Fibroblast of skin of left biceps (primary cell): Measurements from ENCODE around the gene H2BW1.
"Not testable (repeated sequence)": the region's sequence is repeated elsewhere in the genome, so short reads cannot be mapped to it uniquely, and the experiment has no call there.

Source experiments
- DNase-seq, 2 experiments: peaks; one replicate each; pipeline ENCODE4 v3.0.0-alpha.2; 2013; ENCODE audit warnings: low read depth in 2 of 2

The H2BW1 gene

GRCh38 chrX:104013606-104014005 is at the start of gene H2BW1:
TSS of gene H2BW1 (minus strand) at chrX:104013708. CDS start at chrX:104013576, 132 bp downstream.
- DNase-seq = no peak

DNA sequence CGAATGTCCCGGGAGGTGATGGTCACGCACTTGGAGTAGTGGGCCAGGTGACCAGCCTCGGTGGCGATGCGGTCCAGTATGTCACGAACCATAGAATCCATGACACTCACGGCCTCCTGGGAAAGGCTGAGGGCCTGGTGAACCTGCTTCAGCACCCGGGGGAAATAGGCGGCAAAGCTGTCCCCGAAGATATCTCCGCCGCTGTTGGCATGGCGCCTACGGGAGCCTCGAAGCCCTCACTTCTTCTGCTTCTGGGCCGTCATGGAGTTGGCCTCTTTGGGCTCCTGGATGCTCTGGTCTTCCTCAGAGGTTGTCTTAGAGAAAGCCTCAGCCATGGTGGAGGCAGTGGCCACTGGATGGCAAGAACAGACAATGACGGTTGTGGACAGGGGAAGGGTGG is 49.1 kb upstream of the H2BW1 start:
- DNase-seq = not testable (repeated sequence)

DNA sequence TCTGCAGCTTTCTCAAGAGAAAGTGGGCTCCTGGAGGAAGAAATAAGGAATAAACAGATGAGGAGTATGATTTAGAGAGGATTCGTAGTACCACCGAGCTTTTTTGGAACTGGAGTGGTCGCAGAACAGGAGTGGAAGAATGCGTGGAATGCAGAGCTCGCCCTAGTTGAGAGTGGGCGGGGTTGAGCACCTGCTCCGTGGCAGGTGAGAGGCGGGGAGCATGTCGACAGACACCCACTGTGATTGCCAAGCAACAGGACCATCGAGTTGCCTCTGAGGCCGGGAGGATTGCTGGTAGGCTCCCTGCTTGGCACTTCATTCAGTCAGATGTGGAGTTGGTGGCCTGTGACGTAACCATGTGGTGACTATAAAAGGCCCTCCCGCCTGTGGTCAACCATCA is 41.4 kb upstream of the H2BW1 start:
- DNase-seq = not testable (repeated sequence)

- DNase-seq = no peak
These were observed 33.7 kb upstream of the H2BW1 start for GRCh38 chrX:104047171-104047570.

GRCh38 chrX:104045642-104046041 is 32.1 kb upstream of the H2BW1 start:
- DNase-seq = no peak

GRCh38 chrX:104041003-104041402 is 27.5 kb upstream of the H2BW1 start:
- DNase-seq = no peak

GRCh38 chrX:104039689-104040505 is 26.4 kb upstream of the H2BW1 start, which contains the start of gene H2BW2:
TSS of gene H2BW2 (plus strand) at chrX:104039956. CDS start at chrX:104039995, 39 bp downstream.
- no peak for DNase-seq

DNA sequence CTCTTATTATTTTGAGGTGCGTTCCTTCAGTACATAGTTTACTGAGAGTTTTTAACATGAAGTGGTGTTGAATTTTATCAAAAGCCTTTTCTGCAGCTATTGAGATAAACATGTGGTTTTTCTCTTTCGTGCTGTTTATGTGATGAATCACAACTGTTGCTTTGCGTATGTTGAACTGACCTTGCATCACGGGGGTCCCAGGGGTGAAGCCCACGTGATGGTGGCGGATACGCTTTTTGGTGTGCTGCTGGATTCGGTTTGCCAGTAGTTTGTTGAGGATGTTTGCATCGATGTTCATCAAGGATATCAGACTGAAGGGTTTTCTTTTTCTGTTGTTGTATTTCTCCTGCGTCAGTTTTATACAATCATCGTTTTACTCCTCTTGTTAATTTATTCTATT is 4.6 kb upstream of the H2BW1 start:
- DNase-seq = no peak

DNA sequence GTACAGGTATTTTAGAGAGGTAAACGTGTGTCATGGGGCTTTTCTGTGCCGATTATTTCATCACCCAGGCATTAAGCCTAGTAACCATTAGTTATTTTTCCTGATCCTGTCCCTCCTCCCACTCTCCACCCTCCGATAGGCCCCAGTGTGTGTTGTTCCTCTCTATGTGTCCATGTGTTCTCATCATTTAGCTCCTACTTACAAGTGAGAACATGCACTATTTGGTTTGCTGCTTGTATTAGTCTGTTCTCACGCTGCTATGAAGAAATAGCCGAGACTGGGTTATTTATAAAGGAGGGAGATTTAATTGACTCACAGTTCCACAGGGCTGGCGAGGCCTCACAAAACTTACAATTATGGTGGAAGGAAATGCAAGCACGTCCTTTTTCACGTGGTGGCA is 2.1 kb upstream of the H2BW1 start:
- not testable (repeated sequence) for DNase-seq

DNA sequence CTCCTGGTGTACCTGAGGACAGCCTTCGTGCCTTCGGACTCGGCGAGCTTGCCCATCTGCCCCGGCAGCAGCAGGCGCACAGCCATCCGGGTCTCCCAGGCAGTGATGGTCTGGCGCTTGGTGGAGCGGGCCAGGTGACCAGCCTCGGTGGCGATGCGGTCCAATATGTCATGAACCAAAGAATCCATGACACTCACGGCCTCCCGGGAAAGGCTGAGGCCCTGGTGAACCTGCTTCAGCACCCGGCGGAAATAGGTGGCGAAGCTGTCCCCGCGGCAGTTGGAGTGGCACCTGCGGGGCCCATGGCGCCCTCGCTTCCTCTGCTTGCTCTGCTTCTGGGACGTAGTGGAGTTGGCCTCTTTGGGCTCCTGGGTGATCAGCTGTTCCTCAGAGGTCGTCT is 350 bp downstream of the H2BW1 start:
- no peak for DNase-seq

GRCh38 chrX:104008831-104009230 is 4.7 kb downstream of the H2BW1 start:
- DNase-seq = no peak

GRCh38 chrX:103999234-103999633 is 14.3 kb downstream of the H2BW1 start:
- no peak for DNase-seq

GRCh38 chrX:103983508-103983907 is 30.0 kb downstream of the H2BW1 start:
- DNase-seq = not testable (repeated sequence)

- DNase-seq = not testable (repeated sequence)
These were observed 50.9 kb downstream of the H2BW1 start, which contains the start of gene TMSB15B for GRCh38 chrX:103962411-103963278. TSS of gene TMSB15B (plus strand) at chrX:103962627.
